Coronary artery (tissue), 2 donors: ENCODE data around the gene LIG1.
"Not testable (repeated sequence)": the region's sequence is repeated elsewhere in the genome, so short reads cannot be mapped to it uniquely, and the experiment has no call there.

ENCODE experiments used
- DNase-seq: peaks from one replicate; pipeline ENCODE4 v3.0.0-alpha.2; 2017; ENCODE audit warnings: low spot score
- H3K27ac ChIP-seq, 2 donors: fragments of 200-600 bp; sonication (generic); one replicate each; pipeline ENCODE4 v1.5.1; 2016 to 2019
- H3K4me3 ChIP-seq: fragments of 200-600 bp; sonication (generic); 2 replicates; pipeline ENCODE4 v1.5.1; 2016; ENCODE audit warnings: mild to moderate bottlenecking, moderate library complexity
- CTCF ChIP-seq: fragments of 200-600 bp; sonication (generic); IDR thresholded peaks from one replicate; pipeline ENCODE4 v1.5.1; 2019; ENCODE audit warnings: antibody characterized with exemption

The LIG1 gene

GRCh38 chr19:48095612-48096175 lies 74.5 kb downstream of the LIG1 start:
- no peak overlapping the region for H3K4me3 ChIP-seq
- no peak for TF ChIP-seq CTCF
- no peak for DNase-seq
- no peak overlapping the region for H3K27ac ChIP-seq

DNA sequence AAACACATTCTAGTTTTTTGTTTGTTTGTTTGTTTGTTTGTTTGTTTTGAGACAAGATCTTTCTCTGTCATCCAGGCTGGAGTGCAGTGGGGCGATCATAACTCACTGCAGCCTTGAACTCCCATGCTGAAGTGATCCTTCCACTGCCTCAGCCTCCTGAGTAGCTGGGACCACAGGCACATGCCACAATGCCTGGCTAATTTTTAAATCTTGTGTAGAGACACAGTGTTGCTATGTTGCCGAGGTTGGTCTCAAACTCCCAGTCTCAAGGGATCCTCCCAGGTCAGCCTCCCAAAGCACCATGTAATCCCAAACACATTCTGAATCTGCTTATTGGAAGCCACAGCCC lies 75.3 kb downstream of the LIG1 start:
- no peak for DNase-seq
- no peak for TF ChIP-seq CTCF
- H3K27ac ChIP-seq: no peak overlapping the region
- H3K4me3 ChIP-seq: no peak overlapping the region

- Histone ChIP-seq H3K4me3 (no peak overlapping the region), H3K27ac (no peak overlapping the region)
- DNase-seq: no peak
- TF ChIP-seq CTCF: no peak
Measured at GRCh38 chr19:48094129-48094854, 75.9 kb downstream of the LIG1 start.

DNA sequence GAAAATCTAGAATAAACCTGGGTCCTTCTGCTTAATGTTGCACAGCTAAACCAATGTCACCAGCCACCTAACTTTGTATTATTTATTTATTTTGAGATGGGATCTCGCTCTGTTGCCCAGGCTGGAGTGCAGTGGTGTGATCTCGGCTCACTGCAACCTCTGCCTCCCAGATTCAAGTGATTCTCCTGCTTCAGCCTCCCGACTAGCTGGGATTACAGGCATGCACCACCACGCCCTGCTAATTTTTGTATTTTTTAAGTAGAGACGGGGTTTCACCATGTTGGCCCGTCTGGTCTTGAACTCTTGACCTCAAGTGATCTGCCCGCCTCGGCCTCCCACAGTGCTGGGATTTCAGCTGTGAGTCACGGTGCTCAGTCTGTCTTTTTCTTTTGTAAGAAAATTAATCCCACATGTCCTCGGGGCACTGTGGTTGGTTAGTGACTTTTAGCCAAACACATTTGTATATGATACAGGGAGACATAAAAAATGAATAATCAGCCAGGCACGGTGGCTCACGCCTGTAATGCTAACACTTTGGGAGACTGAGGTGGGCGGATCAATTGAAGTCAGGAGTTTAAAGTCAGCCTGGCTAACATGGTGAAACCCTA lies 78.9 kb downstream of the LIG1 start:
- DNase-seq, H3K27ac ChIP-seq, H3K4me3 ChIP-seq: not testable (repeated sequence)

DNA sequence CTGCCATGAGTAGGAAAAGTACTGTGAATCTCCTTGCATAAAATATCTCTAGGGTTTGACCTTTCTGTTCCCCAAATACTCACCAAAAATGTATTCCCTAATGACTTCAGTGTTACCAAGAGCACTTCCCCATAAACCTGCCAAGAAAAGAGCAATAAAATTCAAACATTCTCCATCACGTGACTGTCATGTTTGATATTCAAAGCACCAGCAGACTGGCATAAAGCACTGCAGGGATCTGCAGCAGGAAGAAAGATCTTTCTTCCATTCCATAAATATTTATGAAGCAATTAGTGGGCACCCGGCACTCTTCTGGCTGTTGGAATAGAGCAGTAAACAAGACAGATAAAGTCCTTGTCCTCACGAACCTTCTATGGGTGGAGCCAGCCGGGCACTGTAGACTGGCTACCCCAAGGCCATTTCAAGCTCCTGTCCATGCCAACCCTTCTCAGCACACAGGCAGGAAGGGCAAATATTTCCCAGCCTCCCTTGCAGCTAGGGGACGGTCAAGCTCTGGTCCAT lies 79.8 kb downstream of the LIG1 start:
- Histone ChIP-seq H3K4me3 (no peak overlapping the region), H3K27ac (no peak overlapping the region)
- no peak for TF ChIP-seq CTCF
- no peak for DNase-seq

- H3K4me3 ChIP-seq, DNase-seq, H3K27ac ChIP-seq: not testable (repeated sequence)
Measured at GRCh38 chr19:48088991-48089390, 81.2 kb downstream of the LIG1 start.

- H3K4me3 ChIP-seq: no peak overlapping the region
- H3K27ac ChIP-seq: no peak overlapping the region
- DNase-seq: no peak
- no peak for TF ChIP-seq CTCF
Measured at GRCh38 chr19:48085904-48086864, 84.0 kb downstream of the LIG1 start.
